HuH-7 (cell line): ENCODE results near the gene LCT.
"Not testable (repeated sequence)": the region's sequence is repeated elsewhere in the genome, so short reads cannot be mapped to it uniquely, and the experiment has no call there.

Experiments used
- DNase-seq: peaks from one replicate; pipeline ENCODE4 v3.0.0; 2011; ENCODE audit warnings: low spot score

LCT gene

DNA sequence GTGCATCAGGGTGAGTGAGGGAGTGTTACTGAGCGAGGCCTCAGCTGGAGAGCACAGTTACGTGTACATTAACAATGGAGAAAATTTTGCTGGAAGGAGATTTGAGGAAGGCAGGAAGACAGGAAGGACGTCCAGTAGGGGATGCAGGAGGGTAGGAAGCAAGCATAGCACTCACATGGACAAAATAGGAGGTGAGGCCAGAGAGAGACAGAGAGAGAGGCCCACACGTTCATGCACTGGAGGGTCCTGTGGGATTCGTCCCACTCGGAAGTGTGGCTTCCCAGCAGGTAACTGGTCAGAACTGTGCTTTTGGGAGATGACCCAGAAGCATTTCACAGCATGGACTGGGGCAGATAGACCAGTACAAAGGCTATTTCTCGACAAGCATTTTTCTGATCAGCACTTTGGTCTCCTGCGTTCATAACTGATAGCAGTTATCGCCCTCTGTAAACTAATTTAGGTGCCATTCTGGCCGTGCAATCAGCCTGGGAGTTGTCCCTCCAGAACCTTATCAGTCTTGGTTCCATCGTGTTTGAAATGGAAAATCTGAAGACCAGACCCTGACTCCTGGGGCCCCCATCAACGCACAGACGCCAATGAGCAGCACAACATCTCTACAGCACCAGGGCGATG lies 5.7 kb downstream of the LCT start:
- DNase-seq, result peak; percentile 32

DNA sequence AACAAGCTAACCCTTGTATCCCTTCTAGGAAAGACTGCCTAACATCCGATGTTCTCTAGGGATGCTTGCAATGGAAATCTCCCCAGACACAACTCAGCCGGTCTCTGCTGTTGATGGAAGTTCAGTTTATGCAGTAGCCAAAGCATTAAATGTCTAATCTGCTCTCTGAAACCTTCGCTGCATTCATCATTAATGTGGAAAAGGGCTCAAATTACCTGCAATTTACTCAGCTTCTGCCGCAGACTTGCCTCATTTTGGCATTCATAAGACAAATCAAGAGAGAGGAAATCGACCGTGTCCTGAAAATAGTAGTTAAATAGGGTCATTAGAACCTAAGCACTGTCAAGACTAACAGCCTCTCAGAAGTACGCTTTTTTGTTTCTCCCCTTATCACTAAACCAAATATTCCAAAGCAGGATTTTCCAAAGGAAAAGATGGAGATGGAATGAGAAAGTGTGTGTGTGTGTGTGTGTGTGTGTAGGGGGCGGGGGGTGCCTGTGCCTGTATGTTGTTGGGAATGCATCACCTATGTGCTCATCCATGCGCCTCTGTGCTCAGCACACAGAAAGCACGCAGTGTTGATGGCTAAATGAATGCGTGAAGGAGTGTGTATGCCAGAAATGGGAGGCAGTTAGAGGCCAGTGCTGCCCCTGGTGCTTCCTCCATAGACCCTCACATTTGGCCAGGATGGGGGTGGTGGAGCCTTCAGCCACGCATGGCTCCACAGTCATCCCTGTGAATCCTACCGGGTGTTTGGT lies 7.4 kb downstream of the LCT start:
- DNase-seq, result no peak

DNA sequence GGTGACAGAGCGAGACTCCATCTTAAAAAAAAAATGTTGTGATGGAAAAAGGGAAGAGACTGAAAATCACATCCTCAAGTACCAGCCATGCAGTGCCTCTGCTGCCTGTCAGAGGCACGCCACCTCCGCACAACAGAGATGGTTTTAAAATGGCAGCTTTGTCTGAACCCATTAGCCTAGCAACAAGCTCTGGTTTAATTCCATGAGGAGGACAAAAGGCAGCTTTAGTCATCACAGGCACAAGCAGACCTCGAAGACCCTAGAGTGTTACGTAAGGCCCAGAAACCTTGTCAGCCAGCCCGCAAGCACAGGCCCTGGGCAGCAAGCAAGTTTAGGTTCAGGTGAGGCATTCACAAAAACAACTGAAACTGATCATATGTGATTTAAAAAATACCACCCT lies 10.4 kb downstream of the LCT start:
- no peak for DNase-seq

DNA sequence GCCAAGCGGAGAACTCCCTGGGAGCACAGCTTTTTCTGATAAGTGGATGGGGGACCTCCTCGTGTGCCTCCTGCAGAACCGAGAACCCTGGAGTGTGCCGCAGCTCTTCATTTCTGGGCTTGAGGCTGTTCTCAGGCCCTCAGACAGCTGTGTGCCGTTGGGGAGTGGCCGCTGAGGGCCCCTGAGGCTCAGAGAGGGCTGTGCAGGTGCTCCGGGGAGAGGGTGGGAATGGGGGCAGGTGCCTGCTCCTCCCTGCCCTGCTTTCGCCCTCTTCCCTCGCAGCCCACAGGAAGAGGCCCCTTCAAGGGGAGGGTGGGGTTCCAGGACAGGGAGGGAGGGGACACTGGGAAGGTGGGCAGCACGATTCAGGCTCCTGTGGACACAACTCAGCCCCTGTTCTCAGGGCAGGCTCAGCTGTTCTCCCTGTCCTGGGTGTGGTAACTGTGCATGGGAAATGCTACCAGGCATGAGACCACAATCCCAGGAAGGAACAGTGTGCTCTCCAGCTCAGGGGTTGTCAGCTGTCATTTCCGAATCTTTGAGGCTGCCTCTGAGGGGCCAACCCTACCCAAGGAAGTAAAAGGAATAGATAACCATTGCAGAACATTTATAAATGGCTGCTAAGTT lies 11.3 kb downstream of the LCT start:
- DNase-seq, result no peak

DNA sequence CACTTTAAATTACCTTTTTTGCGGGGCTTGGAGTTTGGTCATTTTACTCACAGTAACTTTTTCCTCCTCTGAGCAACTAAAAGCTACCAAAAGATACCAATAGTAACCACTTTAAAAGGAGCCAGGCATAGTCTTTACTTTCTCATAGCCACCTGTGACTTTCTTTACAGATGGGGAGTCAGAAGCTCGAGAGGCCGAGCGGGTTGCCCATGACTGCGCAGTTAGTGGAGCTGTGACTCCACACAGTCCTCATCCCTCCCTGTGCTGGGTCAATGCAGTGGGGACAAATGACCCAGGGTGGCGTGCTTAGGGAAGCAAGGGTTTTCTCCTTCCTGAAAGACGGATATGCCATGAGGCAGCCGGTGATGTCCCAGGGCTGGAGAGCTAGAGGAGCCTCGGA lies 11.9 kb downstream of the LCT start:
- DNase-seq, result no peak

DNA sequence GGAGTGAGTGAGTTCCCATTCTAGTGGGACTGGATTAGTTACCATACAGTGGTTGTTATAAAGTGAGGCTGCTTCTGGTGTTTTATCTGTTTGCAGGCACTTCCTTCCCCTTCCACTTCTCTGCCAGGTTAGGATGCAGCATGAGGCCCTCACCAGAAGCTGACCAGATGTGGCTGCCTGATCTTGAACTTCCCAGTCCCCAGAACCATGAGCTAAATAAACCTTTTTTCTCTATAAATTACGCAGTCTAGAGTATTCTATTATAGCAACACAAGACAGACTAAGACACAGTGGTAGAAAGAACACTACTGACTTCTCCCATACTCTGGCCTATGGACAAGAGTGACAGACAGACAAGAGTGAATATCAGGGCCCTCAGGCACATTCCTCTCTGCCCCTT lies 14.1 kb downstream of the LCT start:
- no peak for DNase-seq

DNA sequence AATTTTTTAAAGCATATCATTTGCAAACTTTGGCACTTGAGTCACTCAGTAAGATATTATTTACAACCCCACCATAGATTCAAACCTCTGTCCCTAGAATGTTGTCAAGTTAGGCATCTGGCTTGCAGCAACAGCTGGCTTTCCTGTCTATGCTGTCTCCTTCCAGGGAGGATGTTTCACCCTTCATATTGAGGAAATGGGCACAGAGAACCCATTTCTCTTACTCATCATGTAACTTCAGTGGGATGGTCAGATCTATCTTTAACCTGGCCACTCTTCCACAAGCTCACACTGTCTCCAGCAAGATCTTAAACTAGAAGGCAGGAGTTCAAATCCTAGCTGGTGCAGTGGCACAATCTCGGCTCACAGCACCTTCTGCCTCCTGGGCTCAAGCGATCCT lies 15.8 kb downstream of the LCT start:
- DNase-seq, result no peak

DNA sequence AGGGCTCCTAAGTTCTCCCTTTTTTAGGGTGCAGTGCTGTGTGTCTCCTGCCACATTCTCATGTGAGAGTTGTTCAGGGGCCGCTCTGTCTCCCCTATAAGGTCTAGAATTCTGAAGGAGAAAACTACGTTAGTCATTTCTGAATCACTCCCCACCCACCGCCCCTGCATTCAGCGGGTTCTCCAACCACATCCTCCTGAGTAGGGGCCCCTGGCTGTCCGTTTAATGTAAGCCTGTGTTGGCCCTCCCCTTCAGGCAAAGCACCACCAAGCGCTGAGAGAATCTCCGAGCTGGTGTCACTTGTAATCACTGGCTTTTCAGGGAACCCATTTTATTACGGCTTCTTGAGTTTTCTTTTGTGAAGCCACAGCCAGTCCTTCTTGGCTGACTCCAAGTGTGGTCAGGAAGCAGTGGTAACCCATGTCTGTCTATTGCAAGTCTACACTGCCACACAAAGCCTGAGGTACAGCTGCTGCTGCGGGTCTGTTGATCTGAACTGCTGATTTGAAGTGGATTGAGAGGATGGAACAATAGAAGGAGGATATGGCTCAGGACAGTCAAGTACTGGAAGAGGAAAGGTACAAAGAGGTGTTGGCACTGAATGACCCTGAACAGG lies 16.9 kb downstream of the LCT start:
- no peak for DNase-seq

DNA sequence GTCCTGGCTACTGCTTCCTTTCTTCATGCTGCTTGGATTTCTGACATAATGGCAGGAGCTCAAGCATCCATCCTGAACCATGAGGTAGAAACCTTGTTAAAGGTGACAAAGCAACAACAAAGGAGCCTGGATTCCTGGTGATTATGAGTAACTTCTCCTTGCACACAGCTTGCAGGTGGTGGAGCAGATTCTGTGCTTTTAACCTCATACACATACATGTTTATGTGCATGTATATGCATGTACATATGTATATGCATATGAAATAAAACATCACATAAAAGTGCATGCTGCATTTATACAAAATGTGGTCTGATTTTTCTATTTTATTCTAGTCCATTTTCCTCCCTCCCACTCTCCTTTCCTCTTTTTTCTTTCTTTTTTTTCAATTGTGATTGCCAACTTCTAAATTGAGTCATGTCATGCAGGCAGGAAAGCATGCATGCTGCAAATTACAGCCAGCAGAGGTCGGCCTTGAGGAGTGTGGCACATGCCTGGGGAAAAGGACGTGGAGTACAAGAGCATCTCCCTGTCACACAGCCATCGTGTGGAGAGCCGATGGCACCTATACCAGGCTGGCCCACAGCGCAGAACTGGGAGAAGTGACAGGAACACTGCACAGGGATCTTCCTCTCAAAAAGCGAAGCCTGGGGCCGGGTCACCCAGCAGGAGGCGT lies 17.9 kb downstream of the LCT start:
- DNase-seq, result peak; percentile 45

DNA sequence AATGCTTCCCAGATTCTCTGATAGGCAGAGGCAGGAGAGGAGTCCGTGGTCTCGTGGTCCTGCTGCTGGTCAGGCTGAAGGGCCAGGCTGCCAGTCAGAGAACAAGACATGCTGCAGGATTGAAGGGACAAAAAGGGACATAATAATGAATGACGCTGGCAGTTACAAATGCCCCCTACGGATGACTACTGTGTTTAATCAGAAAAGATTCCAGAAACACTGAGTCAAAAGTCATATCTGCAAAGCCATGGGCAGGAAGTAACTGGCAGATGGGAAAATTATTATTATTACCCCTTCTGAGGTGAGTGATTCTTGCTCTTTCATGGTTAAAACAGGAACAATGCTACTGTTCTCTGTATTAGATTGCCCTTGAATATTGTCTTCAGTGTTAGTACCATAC lies 19.0 kb downstream of the LCT start:
- DNase-seq, result no peak

DNA sequence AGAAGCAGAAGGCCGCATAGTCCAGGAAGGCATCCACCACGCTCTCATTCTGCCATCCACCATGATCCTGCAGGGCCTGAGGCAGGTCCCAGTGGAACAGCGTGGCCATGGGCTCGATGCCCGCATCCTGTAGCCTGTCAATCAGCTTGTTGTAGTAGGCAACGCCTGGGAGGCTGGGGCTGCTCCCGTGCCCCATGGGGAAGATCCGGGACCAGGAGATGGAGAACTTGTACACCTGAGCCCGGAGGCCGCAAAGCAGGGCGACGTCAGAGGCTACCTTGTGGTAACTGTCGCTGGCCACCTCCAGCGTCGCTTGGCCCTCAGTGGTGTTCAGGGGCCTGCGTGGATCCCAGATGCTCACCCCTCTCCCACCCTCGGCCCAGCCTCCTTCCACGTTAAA lies 19.5 kb downstream of the LCT start:
- DNase-seq, result no peak

DNA sequence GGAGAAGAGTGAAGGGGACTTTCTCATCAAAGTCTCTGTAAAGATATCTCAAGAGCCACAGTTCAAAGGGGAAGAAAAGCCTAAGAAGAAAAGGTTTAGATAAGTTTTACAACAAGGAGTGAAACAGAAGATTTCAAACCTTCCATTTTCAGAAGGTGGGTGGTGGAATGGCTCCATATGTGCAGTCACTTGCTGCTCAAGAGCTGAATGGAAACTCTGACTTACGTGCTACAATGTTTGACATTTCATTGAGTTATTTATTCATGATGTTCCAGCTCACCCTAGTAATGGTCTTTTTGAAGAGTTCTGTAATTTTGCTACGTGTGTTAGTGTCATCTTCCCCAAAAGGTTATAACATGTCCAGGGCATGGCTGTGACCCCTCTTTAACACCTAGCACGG lies 21.7 kb downstream of the LCT start:
- no peak for DNase-seq

DNA sequence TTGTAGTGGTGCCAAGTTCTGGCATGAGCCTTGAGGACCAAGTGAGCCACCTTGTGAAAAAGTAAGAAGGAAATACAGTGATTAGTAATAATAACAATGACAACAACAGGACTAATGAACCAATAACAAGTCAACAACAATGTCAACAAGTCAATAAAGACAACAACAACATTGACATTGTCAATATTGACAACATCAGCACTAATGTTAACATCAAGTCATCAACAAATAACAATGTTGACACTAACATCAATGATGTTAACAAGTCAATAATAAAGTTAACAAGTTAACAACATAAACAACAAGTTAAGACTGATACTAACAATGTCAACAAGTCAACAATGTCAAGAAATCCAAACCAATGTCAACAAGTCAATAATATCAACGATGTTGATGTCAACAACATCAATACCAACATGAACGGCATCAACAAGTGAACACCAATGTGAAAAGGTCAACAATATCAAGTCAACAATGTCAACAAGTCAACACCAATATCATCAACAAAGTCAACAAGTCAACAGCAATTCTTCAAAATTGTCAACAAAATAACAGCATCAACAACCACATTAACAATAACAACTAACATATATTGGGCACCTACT lies 24.0 kb downstream of the LCT start:
- no peak for DNase-seq

DNA sequence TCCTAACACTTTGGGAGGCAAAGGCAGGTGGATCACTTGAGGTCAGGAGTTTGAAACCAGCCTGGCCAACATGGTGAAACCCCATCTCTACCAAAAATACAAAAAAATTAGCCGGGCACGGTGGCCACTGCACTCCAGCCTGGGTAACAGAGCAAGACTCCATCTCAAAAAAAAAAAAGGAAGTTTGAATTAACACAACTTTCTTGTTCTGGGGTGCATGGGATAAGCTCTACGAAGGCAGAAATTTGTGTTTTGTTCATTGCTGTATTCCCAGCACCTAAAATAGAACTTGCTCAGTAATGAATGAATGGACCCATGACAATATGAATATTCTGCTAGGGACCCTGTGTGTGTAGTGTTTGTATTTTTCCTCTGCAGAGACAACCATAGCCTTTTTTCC lies 29.1 kb downstream of the LCT start:
- DNase-seq, result not testable (repeated sequence)

DNA sequence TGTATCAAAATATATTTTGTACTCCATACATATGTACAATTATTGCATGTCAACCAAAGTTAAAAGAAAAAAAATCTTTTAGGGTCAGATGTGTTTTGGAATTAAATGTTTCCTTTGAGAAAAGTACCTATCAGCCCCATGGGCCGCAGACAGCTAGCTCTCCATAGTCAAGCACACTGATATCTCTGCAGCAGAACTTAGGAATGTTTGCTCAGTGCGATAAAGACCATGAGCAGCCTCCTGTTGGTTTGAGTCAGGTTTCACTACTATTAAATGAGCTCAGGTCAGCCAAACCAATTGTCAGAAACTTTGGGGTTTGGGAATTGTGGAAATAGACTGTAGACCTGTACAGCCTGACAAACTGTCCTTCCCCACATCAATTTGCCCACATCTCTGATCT lies 33.7 kb downstream of the LCT start:
- peak; percentile 43 for DNase-seq

DNA sequence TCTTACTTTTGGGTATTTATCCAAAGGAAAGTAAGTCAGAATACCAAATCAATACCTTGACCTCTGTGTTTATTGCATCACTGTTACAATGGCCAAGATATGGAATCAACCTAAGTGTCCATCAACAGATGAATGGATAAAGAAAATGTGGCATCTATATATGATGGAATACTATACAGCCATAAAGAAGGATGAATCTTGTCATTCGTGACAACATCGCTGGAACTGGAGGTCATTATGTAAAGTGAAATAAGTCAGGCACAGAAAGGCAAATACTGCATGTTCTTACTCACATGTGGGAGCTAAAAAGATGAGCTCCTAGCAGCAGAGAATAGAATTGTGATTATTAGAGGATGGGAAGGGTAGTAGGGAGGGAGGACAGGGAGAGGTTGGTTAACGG lies 34.6 kb downstream of the LCT start:
- no peak for DNase-seq

DNA sequence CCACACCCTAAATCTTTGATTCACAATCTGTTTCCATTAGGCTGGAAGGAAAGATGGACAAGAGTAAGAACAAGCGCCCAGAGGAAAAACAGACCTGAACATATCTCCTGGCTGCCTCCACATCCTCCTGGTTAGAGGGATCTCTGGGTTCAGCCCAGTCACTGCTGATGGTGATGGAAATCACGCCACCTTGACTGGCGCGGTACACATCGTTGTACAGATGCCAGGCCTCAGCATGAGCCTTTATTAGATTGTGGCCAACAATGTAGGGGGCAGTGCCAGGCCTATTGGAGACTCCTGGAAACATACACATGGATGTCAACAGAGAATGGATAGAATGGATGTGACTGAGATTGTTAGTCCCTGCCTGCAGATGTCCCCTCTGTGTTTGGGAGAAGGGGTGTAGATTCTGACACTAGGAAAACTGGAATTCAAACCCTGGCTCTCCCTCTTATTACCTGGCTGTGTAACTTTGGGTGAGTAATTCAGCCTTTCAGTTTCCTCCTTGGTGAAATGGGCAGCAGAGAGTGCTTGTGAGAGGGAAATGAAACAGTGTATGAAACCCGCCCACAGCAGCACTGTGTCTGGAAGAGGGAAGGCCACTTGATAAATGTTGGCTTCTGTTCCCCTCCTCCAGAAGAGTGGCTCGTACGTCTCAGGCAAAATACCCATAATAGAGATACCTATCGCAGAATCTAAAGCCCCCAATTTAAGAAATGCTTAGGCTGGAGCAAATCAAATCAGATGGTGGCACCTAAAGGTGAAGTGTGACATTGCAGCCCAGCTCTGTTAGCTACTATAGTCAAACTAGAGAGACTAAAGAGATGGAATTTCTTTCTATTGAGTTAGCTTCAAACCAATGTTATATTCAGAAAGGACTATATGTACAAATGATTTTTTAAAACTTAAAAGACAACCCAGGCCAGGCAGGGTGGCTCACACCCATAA lies 36.2 kb downstream of the LCT start:
- DNase-seq, result no peak

DNA sequence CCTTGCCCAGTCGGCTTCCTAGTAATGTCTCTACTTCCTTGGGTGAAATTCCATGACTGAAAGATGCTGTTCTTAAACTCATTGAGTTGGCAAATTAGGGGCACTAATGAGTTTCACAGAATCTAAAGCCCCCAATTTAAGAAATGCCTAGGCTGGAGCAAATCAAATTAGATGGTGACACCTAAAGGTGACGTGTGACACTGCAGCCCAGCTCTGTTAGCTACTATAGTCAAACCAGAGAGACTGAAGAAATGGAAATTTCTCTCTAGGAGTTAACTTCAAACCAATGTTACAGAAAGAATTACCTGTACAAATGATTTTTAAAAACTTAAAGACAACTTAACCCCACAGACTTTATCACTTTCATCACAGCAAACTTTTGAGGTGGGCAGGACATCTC lies 37.2 kb downstream of the LCT start:
- DNase-seq, result no peak

DNA sequence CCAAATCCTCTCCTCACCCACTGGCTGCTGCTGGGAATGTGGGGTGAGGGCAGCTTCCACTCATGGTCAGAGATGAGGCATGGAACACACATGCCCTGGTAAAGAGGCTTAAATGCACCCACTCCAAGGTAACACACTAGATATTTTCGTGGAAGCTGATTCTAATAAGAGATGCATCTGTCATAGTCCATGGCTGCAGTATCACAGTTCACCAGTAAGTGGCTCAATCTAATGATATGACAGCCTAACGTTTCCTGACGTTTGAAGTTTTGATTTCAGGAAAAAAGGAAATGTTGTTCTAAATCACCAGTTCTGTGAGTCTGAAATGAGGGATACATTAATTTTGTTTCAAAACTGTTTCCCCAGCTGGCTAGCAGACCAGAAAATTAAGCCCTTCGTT lies 38.2 kb downstream of the LCT start:
- no peak for DNase-seq

DNA sequence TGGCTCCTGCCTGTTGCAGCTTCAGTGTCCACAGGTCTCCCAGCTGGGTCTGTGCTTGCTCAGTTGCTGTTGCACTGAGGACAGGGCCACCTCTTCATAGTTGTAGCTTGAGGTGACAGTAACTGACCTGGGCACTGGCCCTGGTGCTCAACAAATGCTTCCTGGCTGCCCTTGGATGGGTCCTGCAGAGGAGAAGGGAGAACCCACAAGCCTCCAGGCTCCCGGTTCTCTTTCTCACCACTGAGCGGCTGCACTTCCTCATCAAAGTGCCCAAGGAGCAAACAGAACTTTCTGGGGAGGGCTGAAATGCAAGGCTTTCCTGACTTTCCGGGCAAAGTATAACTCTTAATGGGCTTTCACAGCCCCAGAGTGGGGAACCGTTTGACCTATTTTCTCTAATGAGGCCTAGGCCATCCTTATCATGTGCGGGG lies 38.7 kb downstream of the LCT start:
- no peak for DNase-seq
